Measurements from ENCODE around the gene SLC25A27.
"Not testable (repeated sequence)": the region's sequence is repeated elsewhere in the genome, so short reads cannot be mapped to it uniquely, and the experiment has no call there.

SLC25A27 gene

DNA sequence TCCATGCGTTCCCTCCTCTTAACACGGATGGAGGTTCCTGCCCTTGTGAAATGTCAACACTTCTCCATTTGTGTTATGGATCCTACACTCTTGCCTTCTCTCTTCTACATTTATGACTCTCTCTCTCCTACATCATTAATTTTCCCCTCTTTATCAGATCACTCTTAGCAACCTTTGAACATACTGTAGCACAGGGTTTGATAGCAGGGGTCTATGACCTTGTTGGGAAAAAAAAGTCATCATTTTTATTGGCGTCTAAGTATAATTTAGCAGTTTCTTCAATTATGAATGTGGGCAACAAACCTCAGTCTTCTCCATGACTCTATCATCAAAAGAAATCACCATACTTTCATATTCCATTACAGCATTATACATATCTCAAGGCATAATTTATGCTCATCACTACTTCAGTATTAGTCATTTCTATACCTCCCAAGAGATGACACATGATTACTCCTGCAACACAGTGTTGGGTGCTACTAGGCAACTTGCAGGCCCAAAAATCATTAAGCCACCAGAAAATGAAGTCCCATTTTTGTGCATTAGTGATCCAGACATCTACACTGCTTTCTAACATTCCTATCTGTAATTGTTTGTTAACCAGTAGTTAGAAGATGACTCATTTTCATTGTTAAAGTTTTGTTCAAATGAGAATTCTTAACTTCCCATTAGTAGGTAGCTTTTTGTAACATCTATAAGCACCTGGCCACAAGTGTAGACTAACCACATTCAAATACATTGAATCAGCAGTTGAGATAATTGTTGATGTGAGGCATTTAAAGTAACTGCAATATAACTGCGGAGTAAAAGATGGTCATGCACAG, 9.6 kb upstream of the SLC25A27 start:
- Histone ChIP-seq H3K36me3 (no peaks in the 10 kb centered on the region), H3K27ac (no peak overlapping the region), H3K9me3 (no peaks in the 10 kb centered on the region), H3K27me3 (no peaks in the 10 kb centered on the region), H3K4me3 (ENCODE audit: low read depth in 1 of 2, low read length in 1 of 2) (no peak overlapping the region), H3K4me1 (ENCODE audit: control insufficient read depth in 1 of 2, insufficient read depth in 1 of 2, low read depth in 1 of 2, low read length in 1 of 2) (no peaks in the 10 kb centered on the region)
- TF ChIP-seq, protein P1, sequence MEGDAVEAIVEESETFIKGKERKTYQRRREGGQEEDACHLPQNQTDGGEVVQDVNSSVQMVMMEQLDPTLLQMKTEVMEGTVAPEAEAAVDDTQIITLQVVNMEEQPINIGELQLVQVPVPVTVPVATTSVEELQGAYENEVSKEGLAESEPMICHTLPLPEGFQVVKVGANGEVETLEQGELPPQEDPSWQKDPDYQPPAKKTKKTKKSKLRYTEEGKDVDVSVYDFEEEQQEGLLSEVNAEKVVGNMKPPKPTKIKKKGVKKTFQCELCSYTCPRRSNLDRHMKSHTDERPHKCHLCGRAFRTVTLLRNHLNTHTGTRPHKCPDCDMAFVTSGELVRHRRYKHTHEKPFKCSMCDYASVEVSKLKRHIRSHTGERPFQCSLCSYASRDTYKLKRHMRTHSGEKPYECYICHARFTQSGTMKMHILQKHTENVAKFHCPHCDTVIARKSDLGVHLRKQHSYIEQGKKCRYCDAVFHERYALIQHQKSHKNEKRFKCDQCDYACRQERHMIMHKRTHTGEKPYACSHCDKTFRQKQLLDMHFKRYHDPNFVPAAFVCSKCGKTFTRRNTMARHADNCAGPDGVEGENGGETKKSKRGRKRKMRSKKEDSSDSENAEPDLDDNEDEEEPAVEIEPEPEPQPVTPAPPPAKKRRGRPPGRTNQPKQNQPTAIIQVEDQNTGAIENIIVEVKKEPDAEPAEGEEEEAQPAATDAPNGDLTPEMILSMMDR (IDR thresholded peaks at IDR 0.05) = no peak

DNA sequence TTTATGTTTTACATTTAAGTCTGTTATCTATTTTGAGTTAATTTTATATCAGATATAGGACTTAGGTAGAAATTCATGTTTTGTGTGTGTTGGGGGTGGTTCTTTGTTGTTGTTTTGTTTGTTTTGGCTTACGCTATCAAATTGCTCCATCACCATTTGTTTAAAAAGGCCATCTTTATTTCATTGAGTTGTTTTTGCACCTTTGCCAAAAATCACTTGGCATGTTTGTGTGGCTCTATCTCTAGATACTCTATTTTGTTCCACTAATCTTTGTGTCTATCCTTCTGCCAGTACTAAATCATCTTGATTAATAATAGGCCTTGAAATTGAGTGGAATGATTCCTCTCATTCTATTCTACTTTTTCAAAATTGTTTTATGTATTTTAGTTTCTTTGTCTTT, 7.5 kb upstream of the SLC25A27 start:
- Histone ChIP-seq H3K27me3 (peaks cover 5% of the 10 kb centered on the region), H3K4me3 (ENCODE audit: low read depth in 1 of 2, low read length in 1 of 2) (no peak overlapping the region), H3K4me1 (ENCODE audit: control insufficient read depth in 1 of 2, insufficient read depth in 1 of 2, low read depth in 1 of 2, low read length in 1 of 2) (no peaks in the 10 kb centered on the region), H3K27ac (no peak overlapping the region), H3K9me3 (no peaks in the 10 kb centered on the region), H3K36me3 (no peaks in the 10 kb centered on the region)
- TF ChIP-seq, protein P1 (IDR thresholded peaks at IDR 0.05) = no peak

DNA sequence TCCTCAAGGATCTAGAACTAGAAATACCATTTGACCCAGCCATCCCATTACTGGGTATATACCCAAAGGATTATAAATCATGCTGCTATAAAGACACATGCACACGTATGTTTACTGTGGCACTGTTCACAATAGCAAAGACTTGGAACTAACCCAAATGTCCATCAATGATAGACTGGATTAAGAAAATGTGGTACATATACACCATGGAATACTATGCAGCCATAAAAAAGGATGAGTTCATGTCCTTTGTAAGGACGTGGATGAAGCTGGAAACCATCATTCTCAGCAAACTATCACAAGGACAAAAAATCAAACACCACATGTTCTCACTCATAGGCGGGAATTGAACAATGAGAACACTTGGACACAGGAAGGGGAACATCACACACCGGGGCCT, 4.7 kb upstream of the SLC25A27 start:
- H3K4me3 ChIP-seq (ENCODE audit: low read depth in 1 of 2, low read length in 1 of 2); H3K36me3 ChIP-seq; H3K27ac ChIP-seq; H3K9me3 ChIP-seq: not testable (repeated sequence)
- Histone ChIP-seq H3K4me1 (ENCODE audit: control insufficient read depth in 1 of 2, insufficient read depth in 1 of 2, low read depth in 1 of 2, low read length in 1 of 2) (peaks cover 1 to 10% of the 10 kb centered on the region in 2 experiments), H3K27me3 (peaks cover 33% of the 10 kb centered on the region)

DNA sequence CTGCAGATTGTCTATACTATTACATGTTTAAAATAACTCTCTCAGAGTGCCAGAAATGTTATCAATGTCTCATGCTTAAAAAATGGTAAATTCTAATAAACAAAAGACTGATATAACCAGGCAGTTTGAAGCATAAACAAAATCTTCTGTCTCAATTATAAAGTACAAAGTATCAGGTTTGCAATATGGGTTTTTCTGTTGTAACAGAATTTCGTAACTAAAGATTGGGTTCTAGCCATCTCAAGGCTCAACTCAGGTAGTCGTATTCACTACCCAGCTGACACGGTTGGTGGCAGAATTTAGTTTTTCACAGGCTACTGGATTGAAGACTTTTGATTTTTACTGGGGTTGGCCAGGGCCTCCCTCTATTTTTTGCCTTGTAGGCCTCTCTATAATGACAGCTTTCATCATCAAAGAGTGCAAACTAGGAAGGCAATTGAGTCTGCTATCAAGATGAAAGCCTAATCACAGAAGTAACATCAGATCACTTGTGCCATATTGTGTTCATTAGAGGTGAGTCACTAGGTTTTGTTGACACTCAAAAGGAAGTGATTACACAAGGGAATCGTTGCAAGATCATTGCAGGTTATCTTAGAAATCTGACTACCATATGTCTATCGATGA, 3.8 kb upstream of the SLC25A27 start:
- TF ChIP-seq, protein P1 (IDR thresholded peaks at IDR 0.05) = no peak
- Histone ChIP-seq H3K4me1 (ENCODE audit: control insufficient read depth in 1 of 2, insufficient read depth in 1 of 2, low read depth in 1 of 2, low read length in 1 of 2) (peaks cover 5 to 15% of the 10 kb centered on the region in 2 experiments), H3K36me3 (no peaks in the 10 kb centered on the region)

DNA sequence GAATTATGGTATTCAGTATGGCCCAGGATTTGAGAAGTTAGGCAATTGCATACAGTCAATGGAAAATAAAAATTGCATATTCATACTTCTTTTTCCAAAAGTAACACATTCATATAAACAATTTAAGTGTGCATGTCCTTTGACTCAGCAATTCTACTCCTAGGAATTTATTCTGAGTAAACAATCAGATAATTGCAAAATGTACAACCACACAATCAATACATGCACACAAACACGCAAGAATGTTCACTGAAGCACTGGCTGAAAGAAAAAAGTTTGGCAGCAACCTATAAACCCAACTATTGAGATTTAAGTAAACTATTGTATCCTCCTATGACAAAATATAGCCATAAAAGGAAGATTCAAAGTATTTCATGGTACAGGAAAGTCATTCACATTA, 1.8 kb upstream of the SLC25A27 start:
- peaks cover 5 to 15% of the 10 kb centered on the region in 2 experiments for H3K4me1 ChIP-seq (ENCODE audit: control insufficient read depth in 1 of 2, insufficient read depth in 1 of 2, low read depth in 1 of 2, low read length in 1 of 2)
- peaks cover 61% of the 10 kb centered on the region for H3K27me3 ChIP-seq
- TF ChIP-seq, protein P1 (IDR thresholded peaks at IDR 0.05) = no peak
- no peak overlapping the region for H3K4me3 ChIP-seq (ENCODE audit: low read depth in 1 of 2, low read length in 1 of 2)
- H3K27ac ChIP-seq = no peak overlapping the region
- no peaks in the 10 kb centered on the region for H3K36me3 ChIP-seq
- H3K9me3 ChIP-seq = no peaks in the 10 kb centered on the region

More for the DNA sequence above, 3.8 kb upstream of the SLC25A27 start:
- H3K27me3 ChIP-seq = peaks cover 42% of the 10 kb centered on the region
- no peaks in the 10 kb centered on the region for H3K9me3 ChIP-seq
- no peak overlapping the region for H3K27ac ChIP-seq
- no peak overlapping the region for H3K4me3 ChIP-seq (ENCODE audit: low read depth in 1 of 2, low read length in 1 of 2)

DNA sequence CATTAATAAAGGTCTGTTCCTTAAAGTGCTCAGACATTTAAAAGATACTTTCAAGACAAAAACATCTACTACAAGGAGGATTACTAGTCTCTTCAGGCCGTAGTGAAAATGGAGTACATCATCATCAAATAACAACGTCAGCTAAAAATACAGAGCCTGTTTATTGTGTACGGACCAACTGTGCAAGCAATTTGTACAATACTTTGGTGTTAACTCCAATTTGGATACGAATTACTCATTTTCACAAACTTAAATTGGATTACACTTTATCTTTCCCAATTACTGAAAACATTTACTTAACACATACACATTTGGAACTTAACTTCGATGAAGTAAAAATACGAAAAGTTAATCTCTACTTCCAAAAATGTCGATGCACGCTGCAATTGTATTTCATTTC, 959 bp upstream of the SLC25A27 start:
- TF ChIP-seq, protein P1 (IDR thresholded peaks at IDR 0.05) = no peak
- no peak overlapping the region for H3K4me3 ChIP-seq (ENCODE audit: low read depth in 1 of 2, low read length in 1 of 2)
- H3K9me3 ChIP-seq = no peaks in the 10 kb centered on the region
- no peaks in the 10 kb centered on the region for H3K36me3 ChIP-seq
- H3K27me3 ChIP-seq = peaks cover 61% of the 10 kb centered on the region
- H3K27ac ChIP-seq = no peak overlapping the region
- peaks cover 5 to 15% of the 10 kb centered on the region in 2 experiments for H3K4me1 ChIP-seq (ENCODE audit: control insufficient read depth in 1 of 2, insufficient read depth in 1 of 2, low read depth in 1 of 2, low read length in 1 of 2)

Measured in neutrophil (primary cell).